ENCODE data around the gene CNR2.
A peak's percentile ranks its signal among the peaks of the same experiment; 100 is the strongest.
"Not testable (repeated sequence)": the region's sequence is repeated elsewhere in the genome, so short reads cannot be mapped to it uniquely, and the experiment has no call there.

Gene CNR2

DNA sequence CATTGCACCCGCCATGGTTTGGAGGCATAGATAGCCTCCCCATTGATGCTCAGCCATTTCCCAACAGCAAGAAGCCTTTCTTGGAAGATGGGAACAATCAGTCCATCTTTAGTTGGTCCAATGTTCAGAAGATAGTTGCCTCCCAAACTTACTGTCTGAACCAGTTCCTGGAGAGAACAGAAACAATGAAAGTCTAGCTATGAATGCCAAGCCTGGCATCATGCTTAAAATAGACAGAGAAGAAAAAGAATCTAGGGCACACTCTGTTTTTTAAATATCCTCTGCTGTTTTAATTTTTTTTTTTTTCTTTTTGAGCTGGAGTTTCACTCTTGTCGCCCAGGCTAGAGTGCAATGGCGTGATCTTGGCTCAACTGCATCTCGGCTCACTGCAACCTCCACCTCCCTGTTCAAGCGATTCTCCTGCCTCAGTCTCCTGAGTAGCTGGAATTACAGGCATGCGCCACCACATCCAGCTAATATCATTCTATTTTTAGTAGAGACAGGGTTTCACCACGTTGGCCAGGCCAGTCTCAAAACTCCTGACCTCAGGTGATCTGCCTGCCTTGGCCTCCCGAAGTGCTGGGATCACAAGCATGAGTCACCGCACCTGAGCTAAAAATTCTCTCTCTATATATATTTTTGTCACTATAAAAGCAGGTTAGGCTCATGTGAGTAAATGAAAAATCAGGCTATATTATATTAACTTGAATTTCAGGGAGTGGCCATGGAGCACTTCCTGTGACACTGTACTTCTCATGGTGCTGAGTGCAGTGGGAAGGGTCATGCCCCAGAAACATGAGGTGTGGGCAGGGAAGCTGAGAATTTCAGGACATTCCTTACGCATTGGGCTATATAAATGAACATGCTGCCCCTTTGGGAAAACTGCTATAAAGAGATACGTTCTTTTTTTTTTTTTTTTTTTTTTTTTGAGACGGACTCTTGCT is 64.2 kb downstream of the CNR2 start:
- TF ChIP-seq, protein P1, sequence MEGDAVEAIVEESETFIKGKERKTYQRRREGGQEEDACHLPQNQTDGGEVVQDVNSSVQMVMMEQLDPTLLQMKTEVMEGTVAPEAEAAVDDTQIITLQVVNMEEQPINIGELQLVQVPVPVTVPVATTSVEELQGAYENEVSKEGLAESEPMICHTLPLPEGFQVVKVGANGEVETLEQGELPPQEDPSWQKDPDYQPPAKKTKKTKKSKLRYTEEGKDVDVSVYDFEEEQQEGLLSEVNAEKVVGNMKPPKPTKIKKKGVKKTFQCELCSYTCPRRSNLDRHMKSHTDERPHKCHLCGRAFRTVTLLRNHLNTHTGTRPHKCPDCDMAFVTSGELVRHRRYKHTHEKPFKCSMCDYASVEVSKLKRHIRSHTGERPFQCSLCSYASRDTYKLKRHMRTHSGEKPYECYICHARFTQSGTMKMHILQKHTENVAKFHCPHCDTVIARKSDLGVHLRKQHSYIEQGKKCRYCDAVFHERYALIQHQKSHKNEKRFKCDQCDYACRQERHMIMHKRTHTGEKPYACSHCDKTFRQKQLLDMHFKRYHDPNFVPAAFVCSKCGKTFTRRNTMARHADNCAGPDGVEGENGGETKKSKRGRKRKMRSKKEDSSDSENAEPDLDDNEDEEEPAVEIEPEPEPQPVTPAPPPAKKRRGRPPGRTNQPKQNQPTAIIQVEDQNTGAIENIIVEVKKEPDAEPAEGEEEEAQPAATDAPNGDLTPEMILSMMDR (IDR thresholded peaks at IDR 0.05; ENCODE audit: control insufficient read depth, extremely low read depth, insufficient read depth) = no peak
- no peak overlapping the region for H3K4me3 ChIP-seq (ENCODE audit: low read depth, low read length)
- no peak for DNase-seq (ENCODE audit: low read depth)

DNA sequence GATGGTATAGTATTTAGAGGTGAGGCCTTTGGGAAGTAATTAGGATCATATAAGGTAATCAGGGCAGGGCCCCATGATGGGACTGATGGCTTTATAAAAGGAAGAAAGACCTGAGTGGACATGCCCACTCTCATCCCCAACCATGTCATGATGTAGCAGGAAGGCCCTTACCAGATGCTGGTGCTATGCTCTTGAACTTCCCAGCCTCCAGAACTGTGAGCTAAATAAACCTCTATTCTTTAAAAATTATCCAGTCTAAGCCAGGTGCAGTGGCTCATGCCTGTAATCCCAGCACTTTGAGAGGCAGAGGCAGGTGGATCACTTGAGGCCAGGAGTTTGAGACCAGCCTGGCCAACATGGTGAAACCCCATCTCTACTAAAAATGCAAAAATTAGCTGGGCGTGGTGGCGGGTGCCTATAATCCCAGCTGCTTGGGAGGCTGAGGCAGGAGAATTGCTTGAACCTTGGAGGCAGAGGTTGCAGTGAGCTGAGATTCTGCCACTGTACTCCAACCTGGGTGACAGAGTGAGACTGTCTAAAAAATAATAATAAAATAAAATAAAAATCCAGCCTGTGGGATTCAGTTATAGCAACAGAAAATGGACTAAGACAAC is 65.6 kb downstream of the CNR2 start:
- H3K4me3 ChIP-seq (ENCODE audit: low read depth, low read length); DNase-seq (ENCODE audit: low read depth): not testable (repeated sequence)

DNA sequence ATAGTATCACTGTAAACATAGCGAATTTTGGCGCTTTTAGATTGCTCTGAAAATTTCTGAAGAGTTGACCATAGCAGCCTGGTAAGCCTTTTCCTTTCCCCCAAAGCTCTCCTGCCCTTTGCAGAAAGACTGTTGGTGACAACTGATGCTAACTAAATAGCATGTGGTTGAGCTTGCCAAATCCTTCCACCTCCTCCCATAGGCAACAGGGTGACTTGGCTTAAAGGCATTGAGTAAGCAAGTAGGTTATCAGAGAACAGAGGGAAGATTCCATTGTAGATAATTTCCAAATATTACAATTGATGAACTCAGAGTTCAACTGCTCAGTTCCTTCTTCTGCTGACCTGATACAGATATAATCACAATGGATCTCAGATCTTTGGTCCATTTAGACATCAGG is 68.0 kb downstream of the CNR2 start:
- TF ChIP-seq, protein P1 (IDR thresholded peaks at IDR 0.05; ENCODE audit: control insufficient read depth, extremely low read depth, insufficient read depth) = no peak
- DNase-seq (ENCODE audit: low read depth) = no peak

DNA sequence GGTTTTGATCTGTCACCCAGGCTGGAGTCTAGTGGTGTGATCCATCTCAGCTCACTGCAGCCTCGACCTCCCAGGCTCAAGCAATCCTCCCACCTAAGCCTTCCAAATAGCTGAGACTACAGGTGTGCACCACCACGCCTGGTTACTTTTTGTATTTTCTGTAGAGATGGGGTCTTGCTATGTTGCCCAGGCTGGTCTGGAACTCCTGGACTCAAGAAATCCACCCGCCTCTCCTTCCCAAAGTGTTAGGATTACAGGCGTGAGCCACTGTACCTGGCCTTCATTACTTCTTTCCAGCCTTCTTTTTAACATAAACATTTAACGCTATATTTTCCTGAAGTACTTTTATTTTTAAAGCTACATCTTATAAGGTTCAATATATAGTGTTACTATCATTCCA is 69.5 kb downstream of the CNR2 start:
- TF ChIP-seq, protein P1 (IDR thresholded peaks at IDR 0.05; ENCODE audit: control insufficient read depth, extremely low read depth, insufficient read depth) = no peak
- DNase-seq (ENCODE audit: low read depth) = no peak
- H3K4me3 ChIP-seq (ENCODE audit: low read depth, low read length) = no peak overlapping the region

More for the DNA sequence above, 68.0 kb downstream of the CNR2 start:
- H3K4me3 ChIP-seq (ENCODE audit: low read depth, low read length) = no peak overlapping the region

DNA sequence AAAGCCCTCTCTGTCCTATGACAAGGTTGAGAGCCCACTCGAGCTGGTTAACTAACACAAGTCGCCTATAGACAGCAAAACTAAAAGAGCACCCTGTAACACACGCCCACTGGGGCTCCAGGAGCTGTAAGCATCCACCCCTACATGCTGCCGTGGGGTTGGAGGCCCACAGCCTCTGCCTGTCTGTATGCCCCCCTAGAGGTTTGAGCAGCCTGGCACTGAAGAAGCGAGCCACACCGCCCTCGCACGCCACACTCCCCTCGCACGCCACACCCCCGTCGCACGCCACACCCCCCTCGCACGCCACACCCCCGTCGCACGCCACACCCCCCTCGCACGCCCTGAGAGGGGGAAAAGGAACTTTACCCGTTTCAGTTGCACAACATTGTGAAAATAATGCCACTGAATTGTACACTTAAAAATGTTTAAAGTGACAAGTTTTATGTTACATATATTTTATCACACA is 74.7 kb downstream of the CNR2 start:
- TF ChIP-seq, protein P1 (IDR thresholded peaks at IDR 0.05; ENCODE audit: control insufficient read depth, extremely low read depth, insufficient read depth) = no peak
- peak overlapping the region; percentile 32; the same call in 1 of the 2 replicates for H3K4me3 ChIP-seq (ENCODE audit: low read depth, low read length)
- no peak for DNase-seq (ENCODE audit: low read depth)

DNA sequence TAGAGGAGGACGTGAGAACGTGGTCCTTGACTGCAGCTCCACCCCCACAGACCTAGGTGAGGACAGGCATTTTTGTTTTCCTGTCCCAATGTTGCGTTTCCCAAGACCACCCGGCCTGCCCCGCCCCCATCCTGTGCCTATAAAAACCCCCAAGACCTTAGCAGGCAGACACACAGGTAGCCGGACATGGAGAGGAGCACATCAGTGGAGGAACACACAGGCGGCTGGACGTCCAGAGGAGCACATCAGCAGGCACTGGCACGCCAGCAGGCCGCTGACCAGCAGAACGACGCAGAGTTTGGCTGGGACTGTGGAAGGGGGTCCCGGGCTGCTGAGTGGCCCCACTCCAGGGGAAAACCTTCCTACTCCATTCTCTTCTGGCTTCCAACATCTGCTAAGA is 75.3 kb downstream of the CNR2 start:
- DNase-seq (ENCODE audit: low read depth) = no peak
- H3K4me3 ChIP-seq (ENCODE audit: low read depth, low read length) = no peak overlapping the region
- TF ChIP-seq, protein P1 (IDR thresholded peaks at IDR 0.05; ENCODE audit: control insufficient read depth, extremely low read depth, insufficient read depth) = no peak

DNA sequence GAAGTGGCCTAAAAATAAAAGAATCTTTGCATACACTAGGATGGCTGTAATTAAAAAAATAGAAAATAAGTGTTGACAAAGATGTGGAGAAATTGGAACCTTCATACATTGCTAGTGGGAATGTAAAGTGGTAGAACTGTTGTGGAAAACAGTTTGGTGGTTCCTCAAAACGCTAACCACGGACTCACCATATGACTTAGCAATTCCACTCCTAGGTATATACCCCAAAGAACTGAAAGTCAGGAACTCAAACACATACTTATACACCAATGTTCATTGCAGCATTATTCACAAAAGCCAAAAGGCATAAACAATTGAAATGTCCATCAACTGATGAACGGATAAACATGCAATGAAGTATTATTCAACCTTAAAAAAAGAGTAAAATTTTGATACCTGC is 77.1 kb downstream of the CNR2 start:
- no peak for DNase-seq (ENCODE audit: low read depth)
- TF ChIP-seq, protein P1 (IDR thresholded peaks at IDR 0.05; ENCODE audit: control insufficient read depth, extremely low read depth, insufficient read depth) = no peak
- no peak overlapping the region for H3K4me3 ChIP-seq (ENCODE audit: low read depth, low read length)

DNA sequence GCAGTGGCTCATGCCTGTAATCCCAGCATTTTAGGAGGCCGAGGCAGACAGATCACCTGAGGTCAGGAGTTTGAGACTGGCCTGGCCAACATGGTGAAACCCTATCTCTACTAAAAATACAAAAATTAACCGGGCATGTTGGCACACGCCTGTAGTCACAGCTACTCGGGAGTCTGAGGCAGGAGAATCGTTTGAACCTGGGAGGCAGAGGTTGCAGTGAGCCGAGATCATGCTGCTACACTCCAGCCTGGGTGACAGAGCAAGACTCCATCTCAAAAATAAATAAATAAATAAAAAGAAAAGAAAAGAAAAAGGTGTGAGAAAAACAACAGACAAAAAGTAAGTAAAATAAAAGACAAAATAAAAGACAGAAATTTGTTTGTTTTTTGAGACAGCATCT is 79.0 kb downstream of the CNR2 start:
- H3K4me3 ChIP-seq (ENCODE audit: low read depth, low read length); DNase-seq (ENCODE audit: low read depth): not testable (repeated sequence)

All from LNCaP clone FGC (cell line).